ENCODE results near the gene PAWR. TPM values are rescaled to one million over a fixed set of nuclear protein-coding genes. Genes with fewer than 3 reads are reported as not detected.

The PAWR gene
- total RNA-seq, 2 donors from 2014 or later, result 78.9 to 104 TPM

GRCh38 chr12:79644274-79645234 is 46.2 kb downstream of the PAWR start:
- Histone ChIP-seq H3K9me3 (no peaks in the 10 kb centered on the region), H3K27me3 (replicated peaks; ENCODE audit: insufficient read depth) (no peaks in the 10 kb centered on the region), H3K27ac (no peak overlapping the region), H3K4me1 (ENCODE audit: control insufficient read depth in 1 of 2, low read depth in 2 of 2) (peaks cover 4 to 43% of the 10 kb centered on the region in 2 donors), H3K4me3 (no peak overlapping the region), H3K36me3 (no peaks in the 10 kb centered on the region)
- no peak for ATAC-seq (ENCODE audit: insufficient number of reproducible peaks, low FRiP score, low read depth)
- DNase-seq (ENCODE audit: low spot score), result no peak
- TF ChIP-seq, protein P1, sequence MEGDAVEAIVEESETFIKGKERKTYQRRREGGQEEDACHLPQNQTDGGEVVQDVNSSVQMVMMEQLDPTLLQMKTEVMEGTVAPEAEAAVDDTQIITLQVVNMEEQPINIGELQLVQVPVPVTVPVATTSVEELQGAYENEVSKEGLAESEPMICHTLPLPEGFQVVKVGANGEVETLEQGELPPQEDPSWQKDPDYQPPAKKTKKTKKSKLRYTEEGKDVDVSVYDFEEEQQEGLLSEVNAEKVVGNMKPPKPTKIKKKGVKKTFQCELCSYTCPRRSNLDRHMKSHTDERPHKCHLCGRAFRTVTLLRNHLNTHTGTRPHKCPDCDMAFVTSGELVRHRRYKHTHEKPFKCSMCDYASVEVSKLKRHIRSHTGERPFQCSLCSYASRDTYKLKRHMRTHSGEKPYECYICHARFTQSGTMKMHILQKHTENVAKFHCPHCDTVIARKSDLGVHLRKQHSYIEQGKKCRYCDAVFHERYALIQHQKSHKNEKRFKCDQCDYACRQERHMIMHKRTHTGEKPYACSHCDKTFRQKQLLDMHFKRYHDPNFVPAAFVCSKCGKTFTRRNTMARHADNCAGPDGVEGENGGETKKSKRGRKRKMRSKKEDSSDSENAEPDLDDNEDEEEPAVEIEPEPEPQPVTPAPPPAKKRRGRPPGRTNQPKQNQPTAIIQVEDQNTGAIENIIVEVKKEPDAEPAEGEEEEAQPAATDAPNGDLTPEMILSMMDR (IDR thresholded peaks at IDR 0.05), result no peak

DNA sequence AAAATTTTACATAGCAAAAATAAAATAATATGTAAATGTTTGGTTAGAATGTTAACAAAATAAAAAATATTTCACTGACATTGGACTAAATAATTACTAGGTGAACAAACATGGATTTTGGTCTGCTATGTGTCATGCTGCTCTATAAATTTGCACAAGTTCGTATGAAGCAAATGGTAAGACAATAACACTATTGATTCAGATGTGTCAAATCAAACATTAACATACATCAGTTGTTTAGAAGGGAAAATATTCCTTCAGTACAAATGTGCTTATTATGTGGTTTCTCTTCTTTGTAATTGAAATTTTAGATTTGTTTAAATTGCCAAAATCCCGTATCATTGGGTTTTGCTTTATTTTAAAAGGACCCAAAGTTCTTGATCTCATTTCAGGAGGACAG is 46.9 kb downstream of the PAWR start:
- Histone ChIP-seq H3K27me3 (replicated peaks; ENCODE audit: insufficient read depth) (no peaks in the 10 kb centered on the region), H3K36me3 (no peaks in the 10 kb centered on the region), H3K4me1 (ENCODE audit: control insufficient read depth in 1 of 2, low read depth in 2 of 2) (peaks cover 4 to 40% of the 10 kb centered on the region in 2 donors), H3K27ac (no peak overlapping the region), H3K9me3 (no peaks in the 10 kb centered on the region), H3K4me3 (no peak overlapping the region)
- no peak for ATAC-seq (ENCODE audit: insufficient number of reproducible peaks, low FRiP score, low read depth)
- TF ChIP-seq, protein P1 (IDR thresholded peaks at IDR 0.05), result no peak
- no peak for DNase-seq (ENCODE audit: low spot score)

- TF ChIP-seq, protein P1 (IDR thresholded peaks at IDR 0.05), result no peak
- DNase-seq (ENCODE audit: low spot score) (no peak), ATAC-seq (ENCODE audit: insufficient number of reproducible peaks, low FRiP score, low read depth) (no peak)
- Histone ChIP-seq H3K27me3 (replicated peaks; ENCODE audit: insufficient read depth) (no peaks in the 10 kb centered on the region), H3K36me3 (no peaks in the 10 kb centered on the region), H3K4me1 (ENCODE audit: control insufficient read depth in 1 of 2, low read depth in 2 of 2) (peaks cover 5 to 15% of the 10 kb centered on the region in 2 donors), H3K4me3 (no peak overlapping the region), H3K9me3 (no peaks in the 10 kb centered on the region), H3K27ac (no peak overlapping the region)
Observed at GRCh38 chr12:79638490-79638889, 52.3 kb downstream of the PAWR start.

GRCh38 chr12:79637093-79637492 is 53.7 kb downstream of the PAWR start:
- peaks cover under 1 to 5% of the 10 kb centered on the region in 2 donors for H3K4me1 ChIP-seq (ENCODE audit: control insufficient read depth in 1 of 2, low read depth in 2 of 2)
- ATAC-seq (ENCODE audit: insufficient number of reproducible peaks, low FRiP score, low read depth), result no peak

GRCh38 chr12:79635676-79636075 is 55.1 kb downstream of the PAWR start:
- Histone ChIP-seq H3K27ac (no peak overlapping the region), H3K4me3 (no peak overlapping the region)

More at GRCh38 chr12:79637093-79637492, 53.7 kb downstream of the PAWR start:
- no peak for DNase-seq (ENCODE audit: low spot score)
- TF ChIP-seq, protein P1 (IDR thresholded peaks at IDR 0.05), result no peak
- Histone ChIP-seq H3K9me3 (no peaks in the 10 kb centered on the region), H3K27me3 (replicated peaks; ENCODE audit: insufficient read depth) (no peaks in the 10 kb centered on the region), H3K27ac (no peak overlapping the region), H3K4me3 (no peak overlapping the region), H3K36me3 (no peaks in the 10 kb centered on the region)

More at GRCh38 chr12:79635676-79636075, 55.1 kb downstream of the PAWR start:
- H3K27me3 ChIP-seq (replicated peaks; ENCODE audit: insufficient read depth), result no peaks in the 10 kb centered on the region
- H3K9me3 ChIP-seq, result no peaks in the 10 kb centered on the region
- H3K36me3 ChIP-seq, result no peaks in the 10 kb centered on the region
- peaks cover 0 to 5% of the 10 kb centered on the region in 2 donors for H3K4me1 ChIP-seq (ENCODE audit: control insufficient read depth in 1 of 2, low read depth in 2 of 2)
- DNase-seq (ENCODE audit: low spot score) (no peak), ATAC-seq (ENCODE audit: insufficient number of reproducible peaks, low FRiP score, low read depth) (no peak)
- TF ChIP-seq, protein P1 (IDR thresholded peaks at IDR 0.05), result no peak
